Osteocyte (in vitro differentiated cells): ENCODE data around the gene KIF4A. TPM values are rescaled to one million over a fixed set of nuclear protein-coding genes. Genes with fewer than 3 reads are reported as not detected.
"Not testable (repeated sequence)": the region's sequence is repeated elsewhere in the genome, so short reads cannot be mapped to it uniquely, and the experiment has no call there.

Experiments
- DNase-seq: peaks from one replicate; pipeline ENCODE4 v3.0.0; 2021; ENCODE audit warnings: mixed read lengths; ENCODE audit not compliant: unreplicated experiment; ENCODE audit errors: extremely low spot score
- H3K27ac Mint-ChIP-seq: one replicate; pipeline ENCODE4 v1.8.0; 2021; ENCODE audit warnings: mild to moderate bottlenecking, mixed read lengths; ENCODE audit not compliant: unreplicated experiment
- H3K27me3 Mint-ChIP-seq: one replicate; pipeline ENCODE4 v1.8.0; 2021; ENCODE audit warnings: mixed read lengths; ENCODE audit not compliant: unreplicated experiment
- H3K36me3 Mint-ChIP-seq: one replicate; pipeline ENCODE4 v1.8.0; 2021; ENCODE audit warnings: mixed read lengths; ENCODE audit not compliant: unreplicated experiment
- H3K4me1 Mint-ChIP-seq: one replicate; pipeline ENCODE4 v1.8.0; 2021; ENCODE audit warnings: mixed read lengths; ENCODE audit not compliant: unreplicated experiment
- H3K4me3 Mint-ChIP-seq: one replicate; pipeline ENCODE4 v1.8.0; 2021; ENCODE audit warnings: mild to moderate bottlenecking, moderate library complexity, mixed read lengths; ENCODE audit not compliant: unreplicated experiment
- H3K9me3 Mint-ChIP-seq: one replicate; pipeline ENCODE4 v1.8.0; 2021; ENCODE audit warnings: mixed read lengths; ENCODE audit not compliant: unreplicated experiment
- long read RNA-seq: library from polyadenylated mRNA; unstranded; transcript quantifications from one replicate; pipeline ENCODE4 v2.0.0, GENCODE V29; 2021
- total RNA-seq: library from RNA; stranded (reverse); gene quantifications from 2 replicates; pipeline ENCODE4 v1.2.1, GENCODE V29; 2021
- TF ChIP-seq, protein P1 (sequence below): fragments of 200-600 bp; sonication (generic); IDR thresholded peaks from 2 replicates; pipeline ENCODE4 v1.5.0; 2021; ENCODE audit warnings: antibody characterized with exemption, mild to moderate bottlenecking, moderate library complexity

KIF4A gene
- total RNA-seq: 5.9 and 6.1 TPM in 2 replicates
- long read RNA-seq, full-length matches to known transcripts: 1 of 30 reads
- long read RNA-seq, partial matches to known transcripts: 28 of 30 reads
- long read RNA-seq, other reads (novel, unspliced or antisense): 1 of 30 reads

DNA sequence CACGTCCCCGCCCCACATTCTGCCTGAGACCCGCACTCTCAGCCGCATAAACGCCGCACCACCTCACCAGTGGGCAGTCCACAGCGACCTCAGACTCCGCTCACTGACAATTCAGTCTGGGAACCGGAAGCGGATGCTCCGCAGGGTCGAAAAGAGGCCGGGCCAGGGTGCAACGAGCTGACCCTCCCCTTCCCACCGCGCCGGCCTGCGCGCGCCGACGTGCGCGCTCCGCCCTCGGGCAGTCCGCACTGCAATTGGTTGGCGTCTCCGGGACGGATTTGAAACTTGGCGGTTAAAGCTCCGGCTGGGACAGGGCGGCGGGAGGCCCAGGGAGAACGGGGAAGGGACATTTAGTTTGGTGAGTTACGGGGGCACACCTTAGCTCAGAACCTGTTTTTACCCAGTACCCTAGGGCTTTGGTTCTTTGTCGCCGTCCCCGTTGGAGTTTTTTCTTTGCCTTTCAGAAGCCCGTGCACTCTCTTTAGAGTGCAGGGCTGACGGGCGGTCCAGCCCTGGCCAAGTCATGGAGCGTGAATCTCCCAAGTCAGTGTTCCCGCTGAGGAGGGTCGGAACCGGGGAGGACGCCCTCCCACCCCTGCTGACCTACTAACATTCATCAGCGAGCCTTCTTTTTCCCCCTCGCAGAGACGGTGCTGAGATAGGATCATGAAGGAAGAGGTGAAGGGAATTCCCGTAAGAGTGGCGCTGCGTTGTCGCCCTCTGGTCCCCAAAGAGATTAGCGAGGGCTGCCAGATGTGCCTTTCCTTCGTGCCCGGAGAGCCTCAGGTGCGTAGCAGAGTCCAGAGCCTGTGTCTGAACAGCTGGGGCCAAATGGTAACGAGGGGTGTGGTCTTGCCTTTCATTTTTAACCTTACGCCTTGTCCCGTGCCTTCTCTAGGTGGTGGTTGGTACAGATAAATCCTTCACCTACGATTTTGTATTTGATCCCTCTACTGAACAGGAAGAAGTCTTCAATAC, at the start of gene KIF4A, which contains the start of gene PDZD11:
Gene KIF4A, plus strand, starts transcription at position 312 of the 978 bp plus-strand sequence. Its CDS starts 355 bp downstream, at position 667.
Gene PDZD11, minus strand, starts transcription at position 135 of the 978 bp plus-strand sequence. CDS start 586 bp downstream, outside the sequence.
- peak within 1 kb of the TSS; percentile 91 for H3K4me3 Mint-ChIP-seq
- peaks cover 30% of the 10 kb centered on the region for H3K4me1 Mint-ChIP-seq
- DNase-seq: peak; percentile 93
- no peaks in the 10 kb centered on the region for H3K27me3 Mint-ChIP-seq
- H3K9me3 Mint-ChIP-seq: no peaks in the 10 kb centered on the region
- TF ChIP-seq, protein P1, sequence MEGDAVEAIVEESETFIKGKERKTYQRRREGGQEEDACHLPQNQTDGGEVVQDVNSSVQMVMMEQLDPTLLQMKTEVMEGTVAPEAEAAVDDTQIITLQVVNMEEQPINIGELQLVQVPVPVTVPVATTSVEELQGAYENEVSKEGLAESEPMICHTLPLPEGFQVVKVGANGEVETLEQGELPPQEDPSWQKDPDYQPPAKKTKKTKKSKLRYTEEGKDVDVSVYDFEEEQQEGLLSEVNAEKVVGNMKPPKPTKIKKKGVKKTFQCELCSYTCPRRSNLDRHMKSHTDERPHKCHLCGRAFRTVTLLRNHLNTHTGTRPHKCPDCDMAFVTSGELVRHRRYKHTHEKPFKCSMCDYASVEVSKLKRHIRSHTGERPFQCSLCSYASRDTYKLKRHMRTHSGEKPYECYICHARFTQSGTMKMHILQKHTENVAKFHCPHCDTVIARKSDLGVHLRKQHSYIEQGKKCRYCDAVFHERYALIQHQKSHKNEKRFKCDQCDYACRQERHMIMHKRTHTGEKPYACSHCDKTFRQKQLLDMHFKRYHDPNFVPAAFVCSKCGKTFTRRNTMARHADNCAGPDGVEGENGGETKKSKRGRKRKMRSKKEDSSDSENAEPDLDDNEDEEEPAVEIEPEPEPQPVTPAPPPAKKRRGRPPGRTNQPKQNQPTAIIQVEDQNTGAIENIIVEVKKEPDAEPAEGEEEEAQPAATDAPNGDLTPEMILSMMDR: no peak
- peaks cover 8% of the 10 kb centered on the region for H3K36me3 Mint-ChIP-seq
- peak within 1 kb of the TSS; percentile 71 for H3K27ac Mint-ChIP-seq

DNA sequence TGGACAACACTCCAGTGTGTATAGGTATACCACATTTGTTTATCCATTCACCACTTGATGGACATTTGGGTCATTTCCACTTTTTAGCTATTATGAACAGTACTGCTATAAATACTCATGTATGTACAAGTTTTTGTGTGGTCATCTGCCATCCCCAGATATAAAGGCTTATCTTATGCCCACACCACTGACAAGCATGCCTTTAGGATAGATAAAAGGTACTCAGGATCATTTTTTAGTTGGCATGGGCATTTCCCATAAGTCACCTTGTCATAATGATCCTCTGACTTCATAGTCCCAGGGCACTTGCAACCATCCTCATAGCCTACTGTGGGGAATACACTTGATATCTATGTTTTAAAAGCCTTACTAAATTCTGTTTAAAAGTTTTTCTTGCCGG, 49.2 kb upstream of the KIF4A start:
- DNase-seq: no peak
- Mint-ChIP-seq H3K4me1 (no peaks in the 10 kb centered on the region), H3K27ac (no peak overlapping the region), H3K27me3 (no peaks in the 10 kb centered on the region), H3K36me3 (no peaks in the 10 kb centered on the region), H3K9me3 (peaks cover 11% of the 10 kb centered on the region), H3K4me3 (no peak overlapping the region)
- TF ChIP-seq, protein P1: no peak

- no peak for DNase-seq
- Mint-ChIP-seq H3K4me3 (no peak overlapping the region), H3K36me3 (no peaks in the 10 kb centered on the region), H3K4me1 (no peaks in the 10 kb centered on the region), H3K9me3 (peaks cover 11% of the 10 kb centered on the region), H3K27ac (no peak overlapping the region), H3K27me3 (no peaks in the 10 kb centered on the region)
- TF ChIP-seq, protein P1: no peak
Measured at GRCh38 chrX:70241501-70241900, 48.4 kb upstream of the KIF4A start.

GRCh38 chrX:70243601-70244000, 46.3 kb upstream of the KIF4A start:
- not testable (repeated sequence) for H3K27me3 Mint-ChIP-seq
- H3K9me3 Mint-ChIP-seq: peaks cover 11% of the 10 kb centered on the region

DNA sequence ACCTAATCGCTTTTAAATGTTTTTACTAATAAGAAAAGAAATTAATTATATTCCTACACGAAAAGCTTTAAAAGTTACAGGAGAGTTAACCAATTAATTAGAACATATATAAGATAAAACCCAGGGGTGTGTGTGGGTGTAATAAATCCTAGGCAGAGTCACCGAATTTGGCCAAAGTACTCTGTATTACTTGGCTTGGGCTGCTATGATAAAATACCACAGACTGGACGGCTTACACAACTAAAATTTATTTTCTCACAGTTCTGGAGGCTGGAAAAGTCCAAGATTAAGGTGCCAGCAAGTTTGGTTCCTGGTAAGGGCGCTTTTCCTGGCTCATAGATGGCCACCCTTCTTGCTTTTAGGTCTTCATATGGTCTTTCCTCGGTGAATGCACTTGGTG, 45.0 kb upstream of the KIF4A start:
- Mint-ChIP-seq H3K36me3 (no peaks in the 10 kb centered on the region), H3K4me3 (no peak overlapping the region), H3K27me3 (no peaks in the 10 kb centered on the region), H3K9me3 (peaks cover 7% of the 10 kb centered on the region), H3K4me1 (no peaks in the 10 kb centered on the region), H3K27ac (no peak overlapping the region)
- TF ChIP-seq, protein P1: no peak
- no peak for DNase-seq

More at GRCh38 chrX:70243601-70244000, 46.3 kb upstream of the KIF4A start:
- not testable (repeated sequence) for H3K27ac Mint-ChIP-seq, H3K36me3 Mint-ChIP-seq, DNase-seq, H3K4me3 Mint-ChIP-seq, H3K4me1 Mint-ChIP-seq
